ENCODE results near the gene CMC2.

DNA sequence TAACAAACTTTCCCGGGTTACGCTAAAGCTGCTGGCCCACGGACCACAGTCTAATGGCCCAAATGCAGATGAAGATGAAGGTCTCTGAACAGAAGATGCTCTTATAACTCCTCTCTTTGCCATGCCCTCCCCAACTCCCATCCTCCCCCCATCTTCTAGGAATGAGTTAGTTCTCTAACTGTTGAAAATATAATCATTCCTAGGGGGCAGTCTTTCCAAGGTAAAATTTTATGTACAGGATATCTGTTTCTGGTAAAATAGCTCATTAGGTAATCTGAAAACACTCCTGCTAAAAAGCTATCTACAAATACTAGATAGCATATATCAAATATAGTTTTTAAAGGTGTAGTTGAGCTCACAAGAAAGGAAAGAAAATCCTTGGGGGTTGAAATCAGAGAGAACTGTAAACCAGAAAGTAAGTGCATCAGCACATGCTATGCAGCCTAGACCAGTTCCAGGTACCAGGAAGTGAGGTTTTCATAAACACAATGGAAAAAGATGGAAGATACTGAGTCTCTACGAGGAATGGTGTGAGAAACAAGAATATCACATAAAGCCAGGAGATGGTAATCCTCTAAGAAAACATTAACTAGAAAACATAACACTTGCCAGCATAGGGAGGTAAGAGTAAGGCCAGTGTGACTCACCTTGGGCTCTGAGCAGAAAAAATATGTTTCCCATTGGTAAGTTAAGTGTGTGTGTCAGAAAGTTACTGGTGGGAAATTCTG, 38.1 kb downstream of the CMC2 start:
- TF ChIP-seq POLR2AphosphoS5 (IDR thresholded peaks at IDR 0.05) (no peak), POLR2A (IDR thresholded peaks at IDR 0.05) (no peak), EP300 (IDR thresholded peaks at IDR 0.05) (no peak)
- TF ChIP-seq, protein P1, sequence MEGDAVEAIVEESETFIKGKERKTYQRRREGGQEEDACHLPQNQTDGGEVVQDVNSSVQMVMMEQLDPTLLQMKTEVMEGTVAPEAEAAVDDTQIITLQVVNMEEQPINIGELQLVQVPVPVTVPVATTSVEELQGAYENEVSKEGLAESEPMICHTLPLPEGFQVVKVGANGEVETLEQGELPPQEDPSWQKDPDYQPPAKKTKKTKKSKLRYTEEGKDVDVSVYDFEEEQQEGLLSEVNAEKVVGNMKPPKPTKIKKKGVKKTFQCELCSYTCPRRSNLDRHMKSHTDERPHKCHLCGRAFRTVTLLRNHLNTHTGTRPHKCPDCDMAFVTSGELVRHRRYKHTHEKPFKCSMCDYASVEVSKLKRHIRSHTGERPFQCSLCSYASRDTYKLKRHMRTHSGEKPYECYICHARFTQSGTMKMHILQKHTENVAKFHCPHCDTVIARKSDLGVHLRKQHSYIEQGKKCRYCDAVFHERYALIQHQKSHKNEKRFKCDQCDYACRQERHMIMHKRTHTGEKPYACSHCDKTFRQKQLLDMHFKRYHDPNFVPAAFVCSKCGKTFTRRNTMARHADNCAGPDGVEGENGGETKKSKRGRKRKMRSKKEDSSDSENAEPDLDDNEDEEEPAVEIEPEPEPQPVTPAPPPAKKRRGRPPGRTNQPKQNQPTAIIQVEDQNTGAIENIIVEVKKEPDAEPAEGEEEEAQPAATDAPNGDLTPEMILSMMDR (IDR thresholded peaks at IDR 0.05): no peak

Data from sigmoid colon (tissue), 4 donors.